Tibial artery (tissue), 4 donors: Measurements from ENCODE around the gene RNF157.
A peak's percentile ranks its signal among the peaks of the same experiment; 100 is the strongest.
"Not testable (repeated sequence)": the region's sequence is repeated elsewhere in the genome, so short reads cannot be mapped to it uniquely, and the experiment has no call there.

Source experiments
- DNase-seq, 2 donors: peaks; one replicate each; pipeline ENCODE4 v3.0.0-alpha.2; 2019
- H3K27ac ChIP-seq, 2 donors: fragments of 200-600 bp; sonication (generic) in 1 of 2; 1 replicate in 1 of 2; 2 replicates in 1 of 2; pipeline ENCODE4 v1.5.1; 2018 to 2019; ENCODE audit warnings: mild to moderate bottlenecking in 1 of 2
- H3K27me3 ChIP-seq, 2 donors: fragments of 200-600 bp; sonication (generic) in 1 of 2; one replicate each; pipeline versions ENCODE4 v1.5.1 to v1.6.0; 2016 to 2019
- H3K36me3 ChIP-seq, 3 donors: fragments of 200-600 bp; sonication (generic) in 2 of 3; one replicate each; pipeline ENCODE4 v1.5.1; 2016 to 2019; ENCODE audit warnings: mild to moderate bottlenecking in 2 of 3
- H3K4me1 ChIP-seq, 4 donors: fragments of 200-600 bp; sonication (generic) in 2 of 4; 1 replicate in 3 of 4; 2 replicates in 1 of 4; pipeline ENCODE4 v1.5.1; 2016 to 2019
- H3K4me3 ChIP-seq, 2 donors: fragments of 200-600 bp; sonication (generic) in 1 of 2; 1 replicate in 1 of 2; 2 replicates in 1 of 2; pipeline ENCODE4 v1.5.1; 2018 to 2019; ENCODE audit warnings: mild to moderate bottlenecking in 2 of 2
- H3K9me3 ChIP-seq, 3 donors: fragments of 200-600 bp; sonication (generic) in 1 of 3; one replicate each; pipeline ENCODE4 v1.5.1; 2016 to 2019
- intact Hi-C: fragments of 100-400 bp; cut with DNase I; formaldehyde crosslinking; loops from one replicate; pipeline ENCODE4 v1.15.0; 2023; ENCODE audit warnings: low total_unique reads
- TF ChIP-seq, protein P1 (sequence below), 2 experiments: fragments of 200-600 bp in 1 of 2; fragments of 450-650 bp in 1 of 2; IDR thresholded peaks; one replicate each; pipeline ENCODE4 v1.5.1; 2017 to 2019; ENCODE audit warnings: antibody characterized with exemption in 2 of 2, mild to moderate bottlenecking in 1 of 2, moderate library complexity in 1 of 2

The RNF157 gene

GRCh38 chr17:76246080-76247066 is 6.1 kb upstream of the RNF157 start:
- intact Hi-C loops = no loop called here
- H3K36me3 ChIP-seq = no peaks in the 10 kb centered on the region
- TF ChIP-seq, protein P1, sequence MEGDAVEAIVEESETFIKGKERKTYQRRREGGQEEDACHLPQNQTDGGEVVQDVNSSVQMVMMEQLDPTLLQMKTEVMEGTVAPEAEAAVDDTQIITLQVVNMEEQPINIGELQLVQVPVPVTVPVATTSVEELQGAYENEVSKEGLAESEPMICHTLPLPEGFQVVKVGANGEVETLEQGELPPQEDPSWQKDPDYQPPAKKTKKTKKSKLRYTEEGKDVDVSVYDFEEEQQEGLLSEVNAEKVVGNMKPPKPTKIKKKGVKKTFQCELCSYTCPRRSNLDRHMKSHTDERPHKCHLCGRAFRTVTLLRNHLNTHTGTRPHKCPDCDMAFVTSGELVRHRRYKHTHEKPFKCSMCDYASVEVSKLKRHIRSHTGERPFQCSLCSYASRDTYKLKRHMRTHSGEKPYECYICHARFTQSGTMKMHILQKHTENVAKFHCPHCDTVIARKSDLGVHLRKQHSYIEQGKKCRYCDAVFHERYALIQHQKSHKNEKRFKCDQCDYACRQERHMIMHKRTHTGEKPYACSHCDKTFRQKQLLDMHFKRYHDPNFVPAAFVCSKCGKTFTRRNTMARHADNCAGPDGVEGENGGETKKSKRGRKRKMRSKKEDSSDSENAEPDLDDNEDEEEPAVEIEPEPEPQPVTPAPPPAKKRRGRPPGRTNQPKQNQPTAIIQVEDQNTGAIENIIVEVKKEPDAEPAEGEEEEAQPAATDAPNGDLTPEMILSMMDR (IDR thresholded peaks at IDR 0.05) = no peak
- DNase-seq = peak in 1 of 2 donors; percentile 25
- H3K27ac ChIP-seq = no peak overlapping the region
- peaks cover 0 to 6% (median 4%) of the 10 kb centered on the region in 4 donors for H3K4me1 ChIP-seq
- peaks cover 0 to 88% of the 10 kb centered on the region in 2 donors for H3K27me3 ChIP-seq
- H3K9me3 ChIP-seq = no peaks in the 10 kb centered on the region
- no peak overlapping the region for H3K4me3 ChIP-seq

- DNase-seq = peak in 1 of 2 donors; percentile 31
These were observed 4.4 kb upstream of the RNF157 start for GRCh38 chr17:76244721-76245120.

DNA sequence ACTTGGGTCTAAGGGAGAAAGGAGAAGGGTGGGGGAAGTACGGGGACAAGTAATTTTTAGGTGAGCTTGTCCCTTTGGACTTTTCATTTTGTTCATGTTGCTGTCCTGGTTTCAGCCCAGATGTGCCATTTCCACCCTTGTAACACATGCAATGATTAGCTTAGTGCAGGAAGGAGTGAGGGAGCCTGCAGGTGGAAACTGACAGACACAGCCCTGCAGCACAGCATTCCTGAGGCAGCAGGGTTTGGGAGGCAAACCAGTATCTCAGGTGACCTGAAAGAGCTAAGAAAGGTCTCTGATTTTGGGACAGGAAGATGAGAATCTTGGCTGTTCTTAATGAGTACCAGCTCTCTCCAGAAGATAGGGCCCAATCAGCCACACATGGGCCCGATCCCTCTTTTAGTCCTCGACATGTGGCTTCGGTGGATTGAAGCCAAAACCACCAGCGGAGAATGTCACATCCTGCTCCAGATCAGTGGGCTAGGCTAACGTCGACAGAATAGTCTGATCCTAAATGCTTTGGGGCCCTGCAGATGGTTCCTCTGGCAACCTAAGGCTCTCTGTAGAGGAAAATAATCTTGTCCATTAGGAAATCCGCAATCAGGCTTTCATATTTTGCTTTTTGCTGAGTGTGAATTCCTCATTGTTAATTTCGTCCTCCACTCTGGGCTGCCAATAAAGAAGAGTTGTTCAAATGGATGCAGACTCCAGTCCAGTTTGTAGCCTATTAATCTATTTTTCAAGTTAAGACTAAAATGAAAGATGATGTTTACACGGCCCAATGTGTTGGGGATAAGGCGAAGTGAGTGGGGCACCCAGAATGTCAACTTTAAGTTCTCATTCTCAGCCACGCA is 3.8 kb upstream of the RNF157 start:
- TF ChIP-seq, protein P1 (IDR thresholded peaks at IDR 0.05) = no peak
- H3K9me3 ChIP-seq = no peaks in the 10 kb centered on the region
- no peaks in the 10 kb centered on the region for H3K36me3 ChIP-seq
- no peak overlapping the region for H3K4me3 ChIP-seq
- H3K4me1 ChIP-seq = peaks cover 0 to 21% (median 19%) of the 10 kb centered on the region in 4 donors
- H3K27ac ChIP-seq = no peak overlapping the region
- peaks cover 0 to 81% of the 10 kb centered on the region in 2 donors for H3K27me3 ChIP-seq
- intact Hi-C loops = no loop called here
- peak in 1 of 2 donors; percentile 31 for DNase-seq

More at GRCh38 chr17:76244721-76245120, 4.4 kb upstream of the RNF157 start:
- intact Hi-C loops, H3K27ac ChIP-seq, H3K9me3 ChIP-seq, H3K36me3 ChIP-seq, H3K4me3 ChIP-seq: not testable (repeated sequence)
- H3K4me1 ChIP-seq = peaks cover 0 to 17% (median 15%) of the 10 kb centered on the region in 4 donors
- peaks cover 0 to 85% of the 10 kb centered on the region in 2 donors for H3K27me3 ChIP-seq

GRCh38 chr17:76241691-76242255 is 1.5 kb upstream of the RNF157 start:
- intact Hi-C loops = no loop called here
- peak overlapping the region in 1 of 2 donors; percentile 66 for H3K4me3 ChIP-seq
- DNase-seq = peak in 1 of 2 donors; percentile 50
- no peaks in the 10 kb centered on the region for H3K9me3 ChIP-seq
- H3K27me3 ChIP-seq = peaks cover 0 to 68% of the 10 kb centered on the region in 2 donors
- H3K4me1 ChIP-seq = peaks cover 0 to 21% (median 19%) of the 10 kb centered on the region in 4 donors
- H3K36me3 ChIP-seq = no peaks in the 10 kb centered on the region
- TF ChIP-seq, protein P1 (IDR thresholded peaks at IDR 0.05) = no peak
- H3K27ac ChIP-seq = no peak overlapping the region

- H3K27me3 ChIP-seq = peaks cover 0 to 62% of the 10 kb centered on the region in 2 donors
- intact Hi-C loops = no loop called here
- TF ChIP-seq, protein P1 (IDR thresholded peaks at IDR 0.05) = no peak
These were observed 878 bp upstream of the RNF157 start for GRCh38 chr17:76241204-76241538.

More at GRCh38 chr17:76241204-76241538, 878 bp upstream of the RNF157 start:
- peak overlapping the region; percentile 49 to 66 for H3K4me3 ChIP-seq
- H3K4me1 ChIP-seq = peaks cover 0 to 21% (median 19%) of the 10 kb centered on the region in 4 donors
- no peaks in the 10 kb centered on the region for H3K36me3 ChIP-seq
- no peaks in the 10 kb centered on the region for H3K9me3 ChIP-seq
- peak in 1 of 2 donors; percentile 52 for DNase-seq
- H3K27ac ChIP-seq = no peak overlapping the region
